Effector CD4-positive, alpha-beta T cell (primary cell): Measurements from ENCODE around the gene SEC62.
"Not testable (repeated sequence)": the region's sequence is repeated elsewhere in the genome, so short reads cannot be mapped to it uniquely, and the experiment has no call there.

ENCODE experiments used
- DNase-seq: peaks from one replicate; pipeline ENCODE4 v3.0.0-alpha.2; 2020

The SEC62 gene

DNA sequence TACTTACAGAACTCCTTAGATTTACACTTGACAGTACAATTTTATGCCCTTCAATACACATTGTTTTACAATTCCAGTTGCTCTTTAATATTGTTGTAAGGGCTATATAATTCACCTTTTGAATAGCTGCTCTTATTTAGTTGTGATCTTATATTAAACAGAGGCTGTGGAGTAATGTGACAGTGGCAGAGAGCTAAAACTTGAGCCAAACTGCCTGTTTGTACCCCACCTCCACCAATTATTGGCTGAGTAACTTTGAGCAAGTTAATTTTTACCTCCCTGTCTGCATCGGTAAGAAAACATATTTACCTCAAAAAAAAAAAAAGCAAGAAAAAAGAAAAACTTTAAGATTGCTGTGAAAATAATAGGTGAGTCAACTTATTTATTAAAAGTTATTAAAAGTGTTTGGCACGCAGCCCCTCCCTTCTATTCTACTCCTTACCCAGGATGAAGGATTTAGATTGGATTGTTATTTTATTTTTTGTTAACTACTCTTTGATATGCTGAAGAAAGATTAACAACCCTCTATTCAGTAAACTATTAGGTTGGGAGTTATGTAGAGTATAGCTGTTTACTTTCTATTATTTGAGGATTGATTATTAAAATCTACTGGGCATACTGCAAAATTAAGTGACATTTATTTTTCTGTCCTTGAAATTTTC is 1.7 kb downstream of the SEC62 start:
- DNase-seq = no peak

GRCh38 chr3:169969174-169970095 is 2.8 kb downstream of the SEC62 start:
- DNase-seq = no peak

DNA sequence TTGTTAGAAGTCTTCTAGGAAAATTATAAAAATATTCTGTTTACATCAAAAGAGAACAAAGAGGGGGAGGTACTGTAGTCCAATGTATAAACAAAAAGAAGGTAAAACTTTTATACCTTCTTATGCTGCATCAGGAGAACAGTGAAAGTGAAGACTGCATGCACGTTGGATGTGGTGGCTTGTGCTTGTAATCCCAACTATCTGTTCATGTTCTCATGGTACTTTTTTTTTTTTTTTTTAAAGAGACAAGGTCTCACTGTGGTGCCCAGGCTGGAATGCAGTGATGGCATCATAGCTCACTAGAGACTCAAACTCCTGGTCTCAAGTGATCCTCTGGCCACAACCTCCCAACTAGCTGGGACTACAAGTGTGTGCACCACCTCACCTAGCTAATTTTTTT is 4.2 kb downstream of the SEC62 start:
- DNase-seq = no peak

GRCh38 chr3:169971522-169971921 is 4.9 kb downstream of the SEC62 start:
- no peak for DNase-seq

GRCh38 chr3:169980055-169980454 is 13.4 kb downstream of the SEC62 start:
- no peak for DNase-seq

DNA sequence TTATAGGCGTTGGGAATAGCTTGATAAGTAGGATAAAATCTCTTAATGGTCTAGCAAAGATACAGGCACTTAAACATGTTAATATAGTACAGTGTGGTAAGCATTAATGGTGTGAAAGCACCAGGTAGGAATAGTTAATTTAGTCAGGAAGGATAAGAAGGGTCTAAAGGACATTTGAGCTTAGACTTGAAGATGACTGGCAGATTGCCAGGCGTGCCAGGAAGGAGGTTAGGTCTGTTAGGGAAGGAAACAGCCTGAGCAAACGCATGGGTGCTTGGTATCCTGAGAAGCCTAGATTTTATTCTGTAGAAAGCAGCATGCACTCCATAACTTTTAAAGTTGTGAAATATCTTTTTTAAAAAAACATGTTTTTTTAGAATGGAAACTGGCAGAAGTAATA is 17.7 kb downstream of the SEC62 start:
- no peak for DNase-seq

DNA sequence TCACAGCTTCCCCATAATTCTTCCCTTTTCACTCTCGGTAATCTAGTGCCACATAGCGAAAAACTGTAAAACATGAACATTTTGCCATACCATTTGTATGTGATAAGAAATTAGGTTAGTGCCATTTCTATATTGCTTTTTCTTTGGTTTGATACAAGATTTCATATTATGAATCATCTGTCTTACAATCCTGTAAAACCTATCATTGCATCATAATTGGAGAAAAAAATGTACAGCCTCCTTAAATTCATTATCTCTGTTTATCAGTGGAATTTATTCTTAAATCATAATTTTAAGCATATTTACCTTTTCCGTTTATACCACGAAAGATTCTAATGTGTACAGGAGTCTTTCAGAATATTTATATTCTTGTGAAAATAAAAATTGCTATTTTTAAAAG is 23.8 kb downstream of the SEC62 start:
- no peak for DNase-seq

GRCh38 chr3:169992156-169992555 is 25.5 kb downstream of the SEC62 start:
- DNase-seq = no peak

DNA sequence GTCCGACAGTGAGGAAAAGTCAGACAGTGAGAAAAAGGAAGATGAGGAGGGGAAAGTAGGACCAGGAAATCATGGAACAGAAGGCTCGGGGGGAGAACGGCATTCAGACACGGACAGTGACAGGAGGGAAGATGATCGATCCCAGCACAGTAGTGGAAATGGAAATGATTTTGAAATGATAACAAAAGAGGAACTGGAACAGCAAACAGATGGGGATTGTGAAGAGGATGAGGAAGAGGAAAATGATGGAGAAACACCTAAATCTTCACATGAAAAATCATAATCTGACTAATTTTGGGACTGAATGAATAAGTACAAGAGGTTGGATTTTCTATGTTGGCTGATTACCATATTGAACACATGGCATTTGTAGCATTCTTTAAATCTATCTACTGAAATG is 26.2 kb downstream of the SEC62 start:
- no peak for DNase-seq

GRCh38 chr3:169993761-169994160 is 27.2 kb downstream of the SEC62 start:
- DNase-seq = no peak

GRCh38 chr3:169996063-169996462 is 29.5 kb downstream of the SEC62 start:
- DNase-seq = no peak

DNA sequence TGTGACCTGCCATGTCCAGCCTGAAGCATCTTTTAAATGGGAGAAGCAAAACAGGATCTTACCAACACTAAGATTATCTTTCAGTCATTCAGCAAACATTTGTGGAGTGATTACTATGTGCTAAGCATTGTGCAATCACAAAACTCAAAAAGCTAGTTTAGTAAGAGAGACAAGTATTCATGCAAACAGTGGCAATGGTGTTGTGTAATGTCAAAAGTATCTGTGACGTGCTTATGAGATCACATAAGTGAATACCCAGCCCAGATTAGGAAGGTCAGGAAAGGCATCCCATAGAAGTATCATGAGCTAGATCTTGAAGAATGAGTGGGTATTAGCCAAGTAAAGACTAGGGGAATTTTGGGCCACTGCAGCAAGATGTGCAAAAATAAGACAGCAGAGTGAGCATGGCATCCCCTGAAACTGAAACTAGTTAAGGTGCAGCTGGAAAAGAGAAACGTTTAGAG is 32.1 kb downstream of the SEC62 start:
- no peak for DNase-seq

DNA sequence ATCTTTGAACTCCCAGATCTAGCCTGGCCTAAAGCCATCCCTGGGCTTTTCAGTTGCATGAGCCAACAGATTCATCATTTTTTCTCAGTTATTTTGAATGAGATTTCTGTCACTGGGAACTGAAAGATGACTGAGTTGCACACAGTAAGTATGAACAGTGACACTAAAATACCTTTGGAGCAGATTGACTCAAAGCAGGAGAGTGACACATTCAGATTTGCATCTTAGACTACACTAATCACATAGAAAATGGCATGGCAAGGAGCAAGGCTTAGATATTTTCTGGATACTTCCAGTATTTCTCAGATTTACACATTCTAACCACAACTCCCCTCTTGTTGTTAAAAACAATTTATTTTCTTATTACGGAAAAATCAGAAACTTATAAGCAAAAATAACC is 32.8 kb downstream of the SEC62 start:
- DNase-seq = no peak

DNA sequence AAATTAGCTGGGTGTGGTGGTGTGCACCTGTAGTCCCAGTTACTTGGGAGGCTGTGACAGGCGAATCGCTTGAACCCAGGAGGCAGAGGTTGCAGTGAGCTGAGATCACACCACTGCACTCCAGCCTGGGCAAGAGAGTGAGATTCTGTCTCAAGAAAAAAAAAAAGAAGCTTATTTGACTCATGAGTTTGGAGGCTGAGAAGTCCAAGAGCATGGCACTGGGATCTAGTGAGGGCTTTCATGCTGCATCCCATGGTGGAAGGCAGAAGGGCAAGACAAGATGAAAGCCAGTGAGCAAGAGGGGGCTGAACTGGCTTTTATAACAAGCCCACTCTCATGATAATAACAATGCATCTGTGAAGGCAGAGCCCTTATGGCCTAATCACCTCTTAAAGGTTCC is 33.4 kb downstream of the SEC62 start:
- no peak for DNase-seq

DNA sequence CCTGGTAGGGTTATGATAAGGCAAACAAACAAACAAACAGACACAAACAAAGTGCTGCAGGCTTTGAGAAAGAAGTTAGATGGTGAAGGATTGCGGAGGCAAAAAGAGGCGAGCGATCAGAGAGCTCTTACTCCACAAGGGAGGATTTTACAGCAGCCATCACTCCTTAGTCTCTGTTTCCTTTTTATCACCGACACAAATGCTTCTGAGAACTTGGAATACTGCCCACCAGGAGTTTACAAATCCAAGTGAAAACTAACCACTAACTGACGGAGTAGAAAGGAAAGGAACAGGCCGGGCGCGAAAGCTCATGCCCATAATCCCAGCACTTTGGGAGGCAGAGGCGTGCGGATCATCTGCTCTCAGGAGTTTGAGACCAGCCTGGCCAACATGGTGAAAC is 35.6 kb downstream of the SEC62 start:
- no peak for DNase-seq

GRCh38 chr3:170002879-170003278 is 36.3 kb downstream of the SEC62 start:
- no peak for DNase-seq

DNA sequence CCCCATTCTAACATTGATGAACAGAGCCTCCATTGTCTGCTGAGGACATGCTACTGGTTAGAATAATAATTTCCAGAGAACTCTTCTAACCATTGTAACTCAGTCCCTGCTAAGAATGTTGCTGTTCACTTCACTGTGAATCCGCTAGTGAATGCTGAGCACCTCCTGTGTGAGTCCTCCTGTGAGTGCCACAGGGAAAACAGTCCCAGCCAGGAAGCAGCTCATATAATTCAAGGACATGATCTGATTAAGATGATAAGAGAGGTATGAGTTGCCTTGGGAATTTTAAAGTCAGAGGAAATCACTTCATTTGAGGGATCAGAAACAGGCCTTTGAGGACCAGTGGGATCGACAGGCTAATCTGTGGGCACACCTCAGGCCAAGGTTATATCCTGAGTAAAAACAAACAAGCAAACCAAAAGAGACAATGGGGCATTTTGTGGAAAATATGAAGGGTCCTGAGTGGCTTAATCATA is 37.3 kb downstream of the SEC62 start:
- no peak for DNase-seq

- no peak for DNase-seq
Observed at GRCh38 chr3:170007031-170007663, 40.5 kb downstream of the SEC62 start.

GRCh38 chr3:170010498-170010897 is 43.9 kb downstream of the SEC62 start:
- no peak for DNase-seq

GRCh38 chr3:170012683-170013400 is 46.2 kb downstream of the SEC62 start:
- DNase-seq = no peak

- no peak for DNase-seq
Observed at GRCh38 chr3:170016057-170016456, 49.5 kb downstream of the SEC62 start.

DNA sequence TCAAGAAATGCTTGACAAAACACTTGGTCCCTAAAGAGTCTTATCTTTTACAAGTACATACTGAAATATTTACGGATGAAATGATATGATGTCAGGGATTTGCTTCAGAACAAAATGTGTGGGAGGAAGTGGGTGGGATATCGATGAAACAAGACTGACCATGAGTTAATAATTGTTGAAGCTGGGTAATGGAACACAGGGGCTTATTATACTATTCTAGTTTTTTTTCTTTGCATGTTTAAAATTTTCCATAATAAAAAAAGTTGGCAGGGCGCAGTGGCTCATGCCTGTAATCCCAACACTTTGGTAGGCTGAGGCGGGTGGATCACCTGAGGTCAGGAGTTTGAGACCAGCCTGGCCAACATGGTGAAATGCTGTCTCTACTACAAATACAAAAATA is 52.7 kb downstream of the SEC62 start:
- not testable (repeated sequence) for DNase-seq

DNA sequence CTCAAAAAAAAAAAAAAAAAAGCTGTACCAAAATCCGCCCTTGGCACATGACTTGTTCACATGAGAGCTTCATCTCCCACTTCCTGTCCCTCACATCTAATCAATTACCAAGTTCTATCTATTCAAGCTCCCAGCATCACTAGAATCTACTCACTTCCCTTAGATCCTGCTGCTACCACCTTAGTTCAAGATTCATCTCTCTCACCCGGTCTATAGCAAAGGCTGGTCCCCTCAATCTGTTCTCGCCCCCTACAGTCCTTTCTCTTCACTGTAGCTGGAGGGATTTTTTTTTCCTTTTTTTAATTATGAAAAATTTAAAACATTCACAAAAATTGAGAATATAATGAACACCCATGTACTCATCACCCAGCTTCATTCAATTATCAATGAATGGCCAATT is 54.5 kb downstream of the SEC62 start:
- DNase-seq = no peak
